ENCODE data around the gene TAP2.

Gene TAP2

DNA sequence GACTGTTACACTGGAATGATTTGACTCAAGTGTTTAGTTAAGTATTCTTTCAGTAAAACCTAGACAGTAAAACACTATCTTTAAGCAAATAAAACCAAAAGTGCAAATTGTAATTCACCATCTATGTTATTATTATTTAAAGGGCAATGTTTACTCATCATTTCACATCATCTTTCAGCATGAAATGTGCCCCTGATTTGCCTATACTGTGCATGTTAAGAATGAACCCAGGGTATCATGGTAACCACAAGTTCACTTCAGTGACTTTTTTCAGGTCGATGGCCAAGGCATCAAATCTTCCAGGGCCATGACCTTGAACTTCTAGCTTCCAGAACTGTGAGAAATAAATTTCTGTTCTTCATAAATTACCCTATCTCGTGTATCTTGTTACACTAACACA, 19.7 kb downstream of the TAP2 start:
- TF ChIP-seq POLR2AphosphoS5 (IDR thresholded peaks at IDR 0.05; ENCODE audit: low read depth, low read length) (no peak), SIN3A (IDR thresholded peaks at IDR 0.05; ENCODE audit: borderline replicate concordance, insufficient read depth, low read length) (no peak), FOXP2 (optimal IDR thresholded peaks at IDR 0.05; ENCODE audit: borderline replicate concordance, extremely low read depth, extremely low read length, insufficient read depth) (no peak), TAF1 (IDR thresholded peaks at IDR 0.05; ENCODE audit: borderline replicate concordance, insufficient read depth, low read length) (no peak)
- TF ChIP-seq, protein P1, sequence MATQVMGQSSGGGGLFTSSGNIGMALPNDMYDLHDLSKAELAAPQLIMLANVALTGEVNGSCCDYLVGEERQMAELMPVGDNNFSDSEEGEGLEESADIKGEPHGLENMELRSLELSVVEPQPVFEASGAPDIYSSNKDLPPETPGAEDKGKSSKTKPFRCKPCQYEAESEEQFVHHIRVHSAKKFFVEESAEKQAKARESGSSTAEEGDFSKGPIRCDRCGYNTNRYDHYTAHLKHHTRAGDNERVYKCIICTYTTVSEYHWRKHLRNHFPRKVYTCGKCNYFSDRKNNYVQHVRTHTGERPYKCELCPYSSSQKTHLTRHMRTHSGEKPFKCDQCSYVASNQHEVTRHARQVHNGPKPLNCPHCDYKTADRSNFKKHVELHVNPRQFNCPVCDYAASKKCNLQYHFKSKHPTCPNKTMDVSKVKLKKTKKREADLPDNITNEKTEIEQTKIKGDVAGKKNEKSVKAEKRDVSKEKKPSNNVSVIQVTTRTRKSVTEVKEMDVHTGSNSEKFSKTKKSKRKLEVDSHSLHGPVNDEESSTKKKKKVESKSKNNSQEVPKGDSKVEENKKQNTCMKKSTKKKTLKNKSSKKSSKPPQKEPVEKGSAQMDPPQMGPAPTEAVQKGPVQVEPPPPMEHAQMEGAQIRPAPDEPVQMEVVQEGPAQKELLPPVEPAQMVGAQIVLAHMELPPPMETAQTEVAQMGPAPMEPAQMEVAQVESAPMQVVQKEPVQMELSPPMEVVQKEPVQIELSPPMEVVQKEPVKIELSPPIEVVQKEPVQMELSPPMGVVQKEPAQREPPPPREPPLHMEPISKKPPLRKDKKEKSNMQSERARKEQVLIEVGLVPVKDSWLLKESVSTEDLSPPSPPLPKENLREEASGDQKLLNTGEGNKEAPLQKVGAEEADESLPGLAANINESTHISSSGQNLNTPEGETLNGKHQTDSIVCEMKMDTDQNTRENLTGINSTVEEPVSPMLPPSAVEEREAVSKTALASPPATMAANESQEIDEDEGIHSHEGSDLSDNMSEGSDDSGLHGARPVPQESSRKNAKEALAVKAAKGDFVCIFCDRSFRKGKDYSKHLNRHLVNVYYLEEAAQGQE (IDR thresholded peaks at IDR 0.05; ENCODE audit: insufficient read depth in 1 of 2, low read depth in 2 of 2, low read length in 2 of 2) = no peak

DNA sequence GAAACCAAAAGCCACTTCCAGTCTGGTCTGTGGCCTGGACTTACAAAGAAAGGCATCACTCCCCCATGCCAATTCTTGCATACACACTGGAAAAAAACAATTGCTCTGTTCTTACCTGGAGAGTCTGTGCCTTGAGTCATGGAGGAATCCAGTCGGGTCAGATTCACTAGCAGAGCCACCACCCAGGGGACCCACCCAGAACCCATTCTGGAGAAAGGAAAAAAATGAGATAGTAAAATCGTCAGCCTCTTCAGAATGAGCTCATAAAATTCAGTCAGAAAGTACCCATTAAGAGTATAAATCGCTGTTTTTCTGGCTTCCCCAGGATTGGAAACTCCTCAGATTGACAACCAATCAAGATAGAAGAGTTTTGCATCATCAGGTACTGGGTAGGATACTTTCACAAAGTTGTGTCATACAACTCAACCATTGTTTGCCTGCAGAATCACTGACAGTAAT, 21.8 kb downstream of the TAP2 start, which contains the start of gene HLA-DOB:
HLA-DOB (minus strand) TSS at position 257 of the 459 bp plus-strand sequence; CDS start at position 206, 51 bp downstream.
- TF ChIP-seq FOXP2 (optimal IDR thresholded peaks at IDR 0.05; ENCODE audit: borderline replicate concordance, extremely low read depth, extremely low read length, insufficient read depth) = no peak
- TF ChIP-seq, protein P1 (IDR thresholded peaks at IDR 0.05; ENCODE audit: insufficient read depth in 1 of 2, low read depth in 2 of 2, low read length in 2 of 2) = no peak
- no peak for TF ChIP-seq POLR2AphosphoS5 (IDR thresholded peaks at IDR 0.05; ENCODE audit: low read depth, low read length)
- TF ChIP-seq SIN3A (IDR thresholded peaks at IDR 0.05; ENCODE audit: borderline replicate concordance, insufficient read depth, low read length) = no peak

DNA sequence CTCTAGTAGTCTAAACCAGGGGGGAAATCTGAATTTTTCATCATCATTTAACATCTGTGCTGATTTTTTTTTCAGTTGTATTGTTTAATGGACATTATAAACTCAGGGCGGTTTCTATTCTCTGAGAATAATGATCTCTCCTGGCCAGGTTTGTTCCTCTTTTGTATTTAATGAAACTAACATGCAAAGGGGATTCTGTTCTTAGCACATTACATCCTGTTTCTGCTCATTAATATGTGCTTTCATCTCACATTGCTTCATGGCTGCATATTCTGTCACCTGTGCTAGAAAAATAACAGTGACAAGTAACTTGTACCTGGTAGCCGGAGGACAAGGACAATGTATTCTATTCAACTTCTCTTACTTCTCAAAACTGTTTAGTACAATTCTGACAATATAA, 22.5 kb downstream of the TAP2 start:
- no peak for TF ChIP-seq FOXP2 (optimal IDR thresholded peaks at IDR 0.05; ENCODE audit: borderline replicate concordance, extremely low read depth, extremely low read length, insufficient read depth)
- TF ChIP-seq SIN3A (IDR thresholded peaks at IDR 0.05; ENCODE audit: borderline replicate concordance, insufficient read depth, low read length) = no peak
- no peak for TF ChIP-seq POLR2AphosphoS5 (IDR thresholded peaks at IDR 0.05; ENCODE audit: low read depth, low read length)
- no peak for TF ChIP-seq TAF1 (IDR thresholded peaks at IDR 0.05; ENCODE audit: borderline replicate concordance, insufficient read depth, low read length)
- TF ChIP-seq, protein P1 (IDR thresholded peaks at IDR 0.05; ENCODE audit: insufficient read depth in 1 of 2, low read depth in 2 of 2, low read length in 2 of 2) = no peak

DNA sequence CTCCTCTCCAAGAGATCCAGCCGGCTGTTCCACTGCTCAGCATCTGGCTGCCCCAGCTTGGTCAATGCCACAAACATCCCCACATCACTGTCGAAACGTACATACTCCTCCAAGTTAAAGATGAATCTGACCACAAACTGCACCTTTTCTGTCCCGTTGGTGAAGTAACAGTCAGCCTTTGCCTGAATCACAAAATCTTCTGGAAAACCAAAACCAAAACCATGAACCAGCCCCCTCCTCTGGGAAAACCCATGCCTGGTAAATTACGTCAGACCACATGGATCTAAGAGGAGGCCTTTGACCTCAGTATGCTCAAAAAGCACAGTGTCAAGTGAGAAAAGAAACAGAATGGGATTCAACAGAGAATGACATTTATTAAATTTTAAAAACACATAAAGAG, 23.4 kb downstream of the TAP2 start:
- TF ChIP-seq SIN3A (IDR thresholded peaks at IDR 0.05; ENCODE audit: borderline replicate concordance, insufficient read depth, low read length) (no peak), FOXP2 (optimal IDR thresholded peaks at IDR 0.05; ENCODE audit: borderline replicate concordance, extremely low read depth, extremely low read length, insufficient read depth) (no peak), TAF1 (IDR thresholded peaks at IDR 0.05; ENCODE audit: borderline replicate concordance, insufficient read depth, low read length) (no peak), POLR2AphosphoS5 (IDR thresholded peaks at IDR 0.05; ENCODE audit: low read depth, low read length) (no peak)
- TF ChIP-seq, protein P1 (IDR thresholded peaks at IDR 0.05; ENCODE audit: insufficient read depth in 1 of 2, low read depth in 2 of 2, low read length in 2 of 2) = no peak

DNA sequence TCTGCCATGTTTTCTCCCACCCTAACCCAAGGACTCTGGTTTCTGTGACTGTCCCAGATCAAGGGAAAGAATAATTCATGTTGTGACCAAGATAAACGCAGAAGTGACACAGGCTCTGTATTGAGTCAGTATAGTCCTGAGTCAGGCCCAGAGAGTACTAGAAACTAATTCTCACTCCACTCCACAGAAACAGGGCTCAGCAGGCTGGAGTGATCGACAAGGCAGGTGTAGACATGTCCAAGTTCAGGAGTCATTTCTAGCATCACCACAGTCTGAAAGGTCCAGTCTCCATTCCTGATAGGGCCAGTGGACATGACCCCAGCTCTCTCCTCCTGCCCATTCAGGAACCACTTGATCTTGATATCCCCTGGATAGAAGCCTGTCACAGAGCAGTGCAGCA, 24.4 kb downstream of the TAP2 start:
- TF ChIP-seq, protein P1 (IDR thresholded peaks at IDR 0.05; ENCODE audit: insufficient read depth in 1 of 2, low read depth in 2 of 2, low read length in 2 of 2) = no peak
- TF ChIP-seq POLR2AphosphoS5 (IDR thresholded peaks at IDR 0.05; ENCODE audit: low read depth, low read length) (no peak), SIN3A (IDR thresholded peaks at IDR 0.05; ENCODE audit: borderline replicate concordance, insufficient read depth, low read length) (no peak), FOXP2 (optimal IDR thresholded peaks at IDR 0.05; ENCODE audit: borderline replicate concordance, extremely low read depth, extremely low read length, insufficient read depth) (no peak), TAF1 (IDR thresholded peaks at IDR 0.05; ENCODE audit: borderline replicate concordance, insufficient read depth, low read length) (no peak)

Measured in PFSK-1 (cell line).